Sigmoid colon (tissue), 7 donors: Measurements from ENCODE around the gene FHOD3. TPM values are rescaled to one million over a fixed set of nuclear protein-coding genes. Genes with fewer than 3 reads are reported as not detected.

Experiments
- DNase-seq: peaks from one replicate; pipeline ENCODE4 v3.0.0-alpha.2; 2019
- H3K27ac ChIP-seq, 4 donors: fragments of 200-600 bp; sonication (generic); one replicate each; pipeline ENCODE4 v1.5.1; 2016 to 2019; ENCODE audit warnings: mild to moderate bottlenecking in 1 of 4
- H3K27me3 ChIP-seq, 3 donors: fragments of 200-600 bp; sonication (generic); one replicate each; pipeline ENCODE4 v1.5.1; 2019; ENCODE audit warnings: mild to moderate bottlenecking in 1 of 3
- H3K36me3 ChIP-seq, 4 donors: fragments of 200-600 bp; sonication (generic); one replicate each; pipeline ENCODE4 v1.5.1; 2016 to 2019
- H3K4me1 ChIP-seq, 4 donors: fragments of 200-600 bp; sonication (generic); one replicate each; pipeline ENCODE4 v1.5.1; 2017 to 2019
- H3K4me3 ChIP-seq, 4 donors: fragments of 200-600 bp; sonication (generic); one replicate each; pipeline ENCODE4 v1.5.1; 2017 to 2019; ENCODE audit warnings: mild to moderate bottlenecking in 2 of 4, moderate library complexity in 1 of 4
- H3K9me3 ChIP-seq, 4 donors: fragments of 200-600 bp in 3 of 4; sonication (generic) in 3 of 4; one replicate each; pipeline versions ENCODE4 v1.5.1 to v1.6.1; 2013 to 2019
- CTCF ChIP-seq, 4 experiments: fragments of 450-650 bp in 3 of 4; fragments of 200-600 bp in 1 of 4; IDR thresholded peaks; one replicate each; pipeline ENCODE4 v1.5.1; 2016 to 2019; ENCODE audit warnings: antibody characterized with exemption in 4 of 4, mild to moderate bottlenecking in 3 of 4, moderate library complexity in 2 of 4
- EP300 ChIP-seq, 4 donors: sonication (generic); formaldehyde crosslinking; IDR thresholded peaks; one replicate each; pipeline ENCODE4 v1.6.1; 2017; ENCODE audit warnings: antibody characterized with exemption in 4 of 4
- POLR2A ChIP-seq, 2 donors: fragments of 450-650 bp; IDR thresholded peaks; one replicate each; pipeline ENCODE4 v1.6.1; 2016; ENCODE audit warnings: antibody characterized with exemption in 2 of 2, mild to moderate bottlenecking in 2 of 2, moderate library complexity in 2 of 2
- POLR2AphosphoS5 ChIP-seq, 4 donors: sonication (generic); formaldehyde crosslinking; IDR thresholded peaks; one replicate each; pipeline ENCODE4 v1.6.1; 2017; ENCODE audit warnings: antibody characterized with exemption in 4 of 4
- WGBS, 2 donors: extraction: QIAGEN DNeasy Blood & Tissue Kit; methylation state at CpG; one replicate each; pipeline ENCODE4 v1.1.7; 2013; 5-methylcytosine and 5-hydroxymethylcytosine counted together
- intact Hi-C: fragments of 100-400 bp; cut with DNase I; formaldehyde crosslinking; loops from one replicate; pipeline ENCODE4 v1.15.1; 2023
- polyA plus RNA-seq, 3 donors: library from polyadenylated mRNA; stranded (reverse); fragments of 200-250 nt; gene quantifications; one replicate each; pipeline ENCODE4 v1.2.3, GENCODE V29; 2013
- total RNA-seq, 4 donors: library from RNA; depleted of rRNA; stranded (reverse); fragments of >200 nt; gene quantifications; one replicate each; pipeline ENCODE4 v1.1.0, GENCODE V29; 2016
- donor health status: healthy with polysubstance abuse.
- donor health status: Bipolar disorder and iron deficiency.
- donor health status: healthy.

The FHOD3 gene
- total and polyA plus RNA-seq, 7 donors: 1.2 to 24.9 (median 9.5) TPM

GRCh38 chr18:36401462-36401861 is 103.9 kb downstream of the FHOD3 start:
- Histone ChIP-seq H3K4me1 (no peaks in the 10 kb centered on the region), H3K9me3 (peaks cover 0 to 4% (median 0%) of the 10 kb centered on the region in 4 donors), H3K27ac (no peak overlapping the region), H3K36me3 (no peaks in the 10 kb centered on the region), H3K27me3 (no peaks in the 10 kb centered on the region), H3K4me3 (no peak overlapping the region)
- TF ChIP-seq EP300 (IDR thresholded peaks at IDR 0.05): no peak
- TF ChIP-seq CTCF (IDR thresholded peaks at IDR 0.05): no peak
- no peak for TF ChIP-seq POLR2AphosphoS5 (IDR thresholded peaks at IDR 0.05)
- TF ChIP-seq POLR2A (IDR thresholded peaks at IDR 0.05): no peak
- WGBS, 2 donors: 94 to 97% methylated on average over 2 of the region's 2 CpGs
- intact Hi-C loops: no loop called here
- no peak for DNase-seq

GRCh38 chr18:36402765-36403396 is 105.4 kb downstream of the FHOD3 start:
- no peak overlapping the region for H3K4me3 ChIP-seq
- no peaks in the 10 kb centered on the region for H3K36me3 ChIP-seq
- WGBS, 2 donors: 79 to 88% methylated on average over 8 of the region's 8 CpGs
- no peaks in the 10 kb centered on the region for H3K4me1 ChIP-seq
- no peaks in the 10 kb centered on the region for H3K27me3 ChIP-seq
- DNase-seq: peak; percentile 78
- peak overlapping the region in 1 of 4 donors; percentile 24 for H3K27ac ChIP-seq
- intact Hi-C loops: no loop called here
- no peaks in the 10 kb centered on the region for H3K9me3 ChIP-seq
- no peak for TF ChIP-seq POLR2AphosphoS5 (IDR thresholded peaks at IDR 0.05)

GRCh38 chr18:36403896-36404820 is 106.6 kb downstream of the FHOD3 start:
- Histone ChIP-seq H3K4me3 (no peak overlapping the region), H3K27ac (no peak overlapping the region), H3K27me3 (no peaks in the 10 kb centered on the region), H3K9me3 (no peaks in the 10 kb centered on the region), H3K36me3 (no peaks in the 10 kb centered on the region), H3K4me1 (no peaks in the 10 kb centered on the region)
- TF ChIP-seq CTCF (IDR thresholded peaks at IDR 0.05) (no peak), POLR2AphosphoS5 (IDR thresholded peaks at IDR 0.05) (no peak), EP300 (IDR thresholded peaks at IDR 0.05) (no peak), POLR2A (IDR thresholded peaks at IDR 0.05) (no peak)
- no peak for DNase-seq
- intact Hi-C loops: no loop called here
- WGBS, 2 donors: 94 to 95% methylated on average over 6 of the region's 6 CpGs

- Histone ChIP-seq H3K27ac (no peak overlapping the region), H3K27me3 (no peaks in the 10 kb centered on the region), H3K36me3 (no peaks in the 10 kb centered on the region), H3K4me1 (no peaks in the 10 kb centered on the region), H3K9me3 (no peaks in the 10 kb centered on the region), H3K4me3 (no peak overlapping the region)
- no peak for DNase-seq
- intact Hi-C loops: no loop called here
- no peak for TF ChIP-seq EP300 (IDR thresholded peaks at IDR 0.05)
- TF ChIP-seq POLR2AphosphoS5 (IDR thresholded peaks at IDR 0.05): no peak
- no peak for TF ChIP-seq POLR2A (IDR thresholded peaks at IDR 0.05)
- no peak for TF ChIP-seq CTCF (IDR thresholded peaks at IDR 0.05)
- WGBS, 2 donors: 89 to 94% methylated on average over 2 of the region's 2 CpGs
Measured at GRCh38 chr18:36405611-36406010, 108.1 kb downstream of the FHOD3 start.

GRCh38 chr18:36406805-36407204 is 109.3 kb downstream of the FHOD3 start:
- Histone ChIP-seq H3K4me1 (no peaks in the 10 kb centered on the region), H3K9me3 (no peaks in the 10 kb centered on the region), H3K27me3 (no peaks in the 10 kb centered on the region), H3K4me3 (no peak overlapping the region), H3K27ac (no peak overlapping the region), H3K36me3 (no peaks in the 10 kb centered on the region)
- no peak for TF ChIP-seq CTCF (IDR thresholded peaks at IDR 0.05)
- no peak for TF ChIP-seq POLR2A (IDR thresholded peaks at IDR 0.05)
- no peak for TF ChIP-seq POLR2AphosphoS5 (IDR thresholded peaks at IDR 0.05)
- TF ChIP-seq EP300 (IDR thresholded peaks at IDR 0.05): no peak
- 56 to 83% methylated on average over 5 of the region's 5 CpGs for WGBS, 2 donors
- intact Hi-C loops: no loop called here
- no peak for DNase-seq
